GM12873 (cell line): ENCODE results near the gene CRTC3.

Source experiments
- CTCF ChIP-seq: IDR thresholded peaks from 2 replicates; pipeline ENCODE4 v1.5.1; 2012; ENCODE audit warnings: low read depth, mild to moderate bottlenecking, moderate library complexity, low read length, control low read depth; ENCODE audit not compliant: insufficient read depth; ENCODE audit errors: missing control alignments

CRTC3 gene

DNA sequence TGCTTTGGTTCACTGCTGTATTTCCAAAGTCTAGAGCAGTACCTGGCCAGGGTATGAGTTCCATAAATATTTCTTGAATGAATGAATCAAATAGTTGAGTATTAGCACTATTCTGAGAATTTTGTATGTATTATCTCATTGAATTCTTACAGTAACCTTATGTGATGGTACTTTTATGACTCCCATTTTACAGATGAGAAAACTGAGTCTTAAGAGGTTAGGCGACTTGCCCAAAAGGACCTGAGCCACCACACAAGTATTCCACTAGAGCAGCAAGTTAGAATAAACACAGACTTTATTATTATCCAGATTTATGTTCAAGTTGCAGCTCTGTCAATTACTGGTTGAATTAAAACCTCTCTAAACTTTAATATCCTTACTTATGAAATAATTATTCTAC, 29.4 kb downstream of the CRTC3 start:
- no peak for TF ChIP-seq CTCF

- TF ChIP-seq CTCF, result no peak
These were observed 30.6 kb downstream of the CRTC3 start for GRCh38 chr15:90560229-90560776.

DNA sequence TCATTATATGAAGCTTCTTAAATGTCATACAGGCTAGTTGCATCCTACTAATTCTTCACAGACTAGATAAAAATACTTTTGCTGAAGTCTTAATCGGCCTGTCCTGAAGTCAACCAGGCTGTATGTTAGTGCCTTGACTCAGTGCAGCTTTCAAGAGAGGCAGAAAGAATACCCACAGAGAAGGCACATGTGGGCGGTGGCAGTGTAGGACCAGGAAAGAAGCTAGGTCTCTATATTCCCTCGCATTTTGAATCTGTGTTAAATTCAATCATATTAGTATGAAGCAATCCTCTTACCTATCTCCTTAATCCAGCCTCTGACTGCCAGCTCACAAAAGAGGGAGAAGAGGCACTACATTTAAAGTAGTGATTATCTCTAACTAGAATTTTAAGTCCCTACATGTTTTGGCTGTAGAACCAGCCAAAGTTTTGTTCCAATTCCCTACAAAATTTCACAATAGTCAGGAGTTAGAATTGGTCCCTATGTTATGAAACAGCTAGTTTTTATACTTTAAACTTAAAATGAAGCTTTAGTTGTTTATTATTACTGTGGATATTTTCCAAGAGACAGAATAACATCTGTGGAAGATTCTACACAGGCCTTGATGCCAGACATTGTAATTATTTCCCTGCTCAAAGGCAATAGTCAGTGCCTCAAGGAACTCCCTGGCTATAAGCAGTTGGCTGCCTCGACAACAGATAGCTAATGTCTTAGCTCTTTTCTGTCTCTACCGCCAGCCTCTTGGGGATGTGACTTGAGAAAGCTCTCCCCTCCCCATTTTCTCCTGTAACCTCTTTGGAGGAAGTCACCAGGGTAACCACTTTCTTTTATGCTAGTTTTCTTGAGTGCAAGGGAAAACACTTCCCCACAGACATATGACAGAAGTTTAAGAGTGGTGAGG, 31.9 kb downstream of the CRTC3 start:
- TF ChIP-seq CTCF, result no peak

DNA sequence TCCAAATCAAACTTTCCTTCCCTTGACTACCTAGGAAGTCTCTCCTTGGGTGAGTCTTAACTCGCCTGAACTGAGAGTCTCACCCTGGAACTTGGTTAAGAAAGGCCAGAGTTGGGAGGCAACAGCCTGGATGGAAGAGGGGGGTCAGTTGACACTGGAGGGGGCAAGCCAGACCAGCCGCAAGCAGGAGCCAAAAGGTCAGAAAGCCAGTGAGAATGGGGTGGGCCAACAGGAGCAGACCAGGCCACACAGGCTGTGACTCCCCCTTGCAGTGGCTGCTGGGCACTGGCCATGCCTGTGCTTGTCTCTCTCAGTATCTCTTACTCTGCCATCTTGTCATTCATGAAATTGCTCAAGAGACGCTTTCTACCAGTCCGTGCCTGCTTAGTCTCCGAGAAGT, 32.9 kb downstream of the CRTC3 start:
- TF ChIP-seq CTCF, result no peak

DNA sequence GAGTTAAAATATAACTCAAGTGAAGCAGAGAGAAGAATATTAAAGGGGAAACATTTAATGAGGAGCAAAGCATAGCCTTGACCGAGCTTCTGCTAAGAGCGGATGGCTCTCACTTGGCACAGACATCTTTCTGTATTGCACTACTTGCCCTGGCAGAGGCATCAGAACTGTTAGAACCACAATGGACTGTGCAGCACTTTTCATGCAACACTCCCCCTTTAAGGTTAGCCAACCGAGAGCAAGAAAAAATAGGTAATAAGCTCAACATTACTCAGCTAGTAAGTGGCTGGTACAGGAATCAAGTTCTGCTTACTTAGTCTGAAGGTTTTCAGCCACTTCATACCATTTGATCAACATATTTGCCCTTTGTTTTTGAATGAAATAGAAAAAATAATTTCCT, 33.7 kb downstream of the CRTC3 start:
- TF ChIP-seq CTCF, result no peak

DNA sequence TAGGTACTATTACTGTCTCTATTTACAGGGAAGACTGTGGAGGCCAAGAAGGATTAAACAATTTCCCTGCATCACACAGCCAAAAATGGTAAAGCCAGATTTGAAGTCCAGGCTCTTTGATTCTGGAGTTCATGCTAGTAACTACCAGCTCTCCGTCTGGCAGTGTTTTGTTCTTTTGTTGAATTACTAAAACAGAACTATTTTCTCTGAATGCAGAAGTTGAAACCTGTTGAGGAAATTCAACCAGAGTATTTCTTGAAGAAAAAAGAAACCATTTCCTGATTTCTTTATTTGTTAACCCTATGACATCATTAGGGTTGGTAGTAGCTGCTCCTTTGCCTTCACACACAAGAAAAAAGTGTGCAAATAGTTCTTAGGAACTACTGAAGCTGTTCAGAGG, 34.3 kb downstream of the CRTC3 start:
- no peak for TF ChIP-seq CTCF

DNA sequence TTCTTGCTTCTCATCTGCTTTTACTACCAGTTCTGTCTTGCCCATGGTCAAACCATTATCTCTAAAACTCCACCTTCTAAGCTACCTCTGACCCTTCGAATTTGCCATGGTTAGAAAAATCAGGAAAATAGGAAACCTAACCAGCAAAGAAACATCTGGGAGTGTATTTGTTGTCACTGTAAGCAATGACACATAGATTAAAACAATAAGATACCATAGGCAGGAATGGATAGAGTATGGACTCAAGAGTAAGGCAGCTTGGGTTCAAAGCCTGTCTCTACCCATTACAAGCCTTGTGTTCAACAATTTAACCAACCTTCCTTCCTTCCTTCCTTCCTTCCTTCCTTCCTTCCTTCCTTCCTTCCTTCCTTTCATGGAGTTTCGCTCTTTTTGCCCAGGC, 34.9 kb downstream of the CRTC3 start:
- no peak for TF ChIP-seq CTCF
